Endothelial cell (in vitro differentiated cells): ENCODE data around the gene CHCHD3. TPM values are rescaled to one million over a fixed set of nuclear protein-coding genes. Genes with fewer than 3 reads are reported as not detected.

Source experiments
- DNase-seq: peaks from one replicate; pipeline ENCODE4 v3.0.0; 2021; ENCODE audit warnings: low spot score
- H3K27ac Mint-ChIP-seq: one replicate; pipeline ENCODE4 v1.8.0; 2021; ENCODE audit warnings: mixed read lengths, inconsistent platforms; ENCODE audit not compliant: unreplicated experiment
- H3K27me3 Mint-ChIP-seq: one replicate; pipeline ENCODE4 v1.8.0; 2021; ENCODE audit warnings: mild to moderate bottlenecking, moderate library complexity, mixed read lengths, inconsistent platforms; ENCODE audit not compliant: unreplicated experiment
- H3K36me3 Mint-ChIP-seq: one replicate; pipeline ENCODE4 v1.8.0; 2021; ENCODE audit warnings: mild to moderate bottlenecking, low read depth, mixed read lengths, inconsistent platforms; ENCODE audit not compliant: unreplicated experiment
- H3K4me1 Mint-ChIP-seq: one replicate; pipeline ENCODE4 v1.8.0; 2021; ENCODE audit warnings: mild to moderate bottlenecking, mixed read lengths, inconsistent platforms; ENCODE audit not compliant: unreplicated experiment
- H3K4me3 Mint-ChIP-seq: one replicate; pipeline ENCODE4 v1.8.0; 2021; ENCODE audit warnings: mild to moderate bottlenecking, mixed read lengths, inconsistent platforms; ENCODE audit not compliant: unreplicated experiment
- H3K9me3 Mint-ChIP-seq: one replicate; pipeline ENCODE4 v1.8.0; 2021; ENCODE audit warnings: mixed read lengths, inconsistent platforms; ENCODE audit not compliant: unreplicated experiment
- CTCF ChIP-seq: fragments of 200-600 bp; sonication (generic); IDR thresholded peaks from one replicate; pipeline ENCODE4 v1.5.0; 2021; ENCODE audit warnings: antibody characterized with exemption; ENCODE audit not compliant: unreplicated experiment
- total RNA-seq: library from RNA; stranded (reverse); fragmentation: NEBNext Ultra II Directional; extraction: Animal tissue kit (Norgen Biotek cat#: 25700); gene quantifications from one replicate; pipeline ENCODE4 v1.2.1, GENCODE V29; 2021; ENCODE audit not compliant: unreplicated experiment

CHCHD3 gene
- total RNA-seq, 1 donor from 2014 or later: 55.6 TPM

- Mint-ChIP-seq H3K27ac (no peak overlapping the region), H3K9me3 (no peaks in the 10 kb centered on the region), H3K27me3 (no peaks in the 10 kb centered on the region), H3K36me3 (no peaks in the 10 kb centered on the region), H3K4me3 (no peak overlapping the region), H3K4me1 (peaks cover 4% of the 10 kb centered on the region)
- TF ChIP-seq CTCF: no peak
- no peak for DNase-seq
These were observed 73.9 kb downstream of the CHCHD3 start for GRCh38 chr7:133007961-133008360.

GRCh38 chr7:133003052-133003910 lies 78.6 kb downstream of the CHCHD3 start:
- no peak for DNase-seq
- Mint-ChIP-seq H3K36me3 (no peaks in the 10 kb centered on the region), H3K27me3 (no peaks in the 10 kb centered on the region), H3K27ac (no peak overlapping the region), H3K9me3 (no peaks in the 10 kb centered on the region), H3K4me3 (no peak overlapping the region), H3K4me1 (no peaks in the 10 kb centered on the region)
- no peak for TF ChIP-seq CTCF

GRCh38 chr7:133001727-133002126 lies 80.2 kb downstream of the CHCHD3 start:
- no peak overlapping the region for H3K4me3 Mint-ChIP-seq
- peaks cover under 1% of the 10 kb centered on the region for H3K4me1 Mint-ChIP-seq
- DNase-seq: no peak
- H3K9me3 Mint-ChIP-seq: no peaks in the 10 kb centered on the region
- no peak for TF ChIP-seq CTCF
- H3K27ac Mint-ChIP-seq: no peak overlapping the region
- H3K36me3 Mint-ChIP-seq: no peaks in the 10 kb centered on the region
- H3K27me3 Mint-ChIP-seq: no peaks in the 10 kb centered on the region

GRCh38 chr7:132999845-133000244 lies 82.0 kb downstream of the CHCHD3 start:
- Mint-ChIP-seq H3K9me3 (no peaks in the 10 kb centered on the region), H3K27me3 (peaks cover 3% of the 10 kb centered on the region), H3K4me3 (no peak overlapping the region), H3K4me1 (peaks cover 3% of the 10 kb centered on the region), H3K36me3 (no peaks in the 10 kb centered on the region), H3K27ac (no peak overlapping the region)
- TF ChIP-seq CTCF: no peak
- DNase-seq: no peak

GRCh38 chr7:132998763-132999162 lies 83.1 kb downstream of the CHCHD3 start:
- no peak for DNase-seq
- Mint-ChIP-seq H3K27me3 (peaks cover 3% of the 10 kb centered on the region), H3K4me3 (no peak overlapping the region), H3K4me1 (peaks cover 3% of the 10 kb centered on the region), H3K36me3 (no peaks in the 10 kb centered on the region), H3K27ac (no peak overlapping the region), H3K9me3 (no peaks in the 10 kb centered on the region)
- TF ChIP-seq CTCF: no peak
